Naive thymus-derived CD4-positive, alpha-beta T cell (primary cell): Measurements from ENCODE around the gene NAALADL2. TPM values are rescaled to one million over a fixed set of nuclear protein-coding genes. Genes with fewer than 3 reads are reported as not detected.

Source experiments
- ATAC-seq: fragments of 150-1000 bp; cut with Tn5 transposase; 2 replicates; pipeline ENCODE4 v1.10.0; 2021; ENCODE audit warnings: mild to moderate bottlenecking, moderate library complexity
- CTCF ChIA-PET: fragments of 350-600 bp; sonication (Branson Sonifier 250); formaldehyde crosslinking; loops from one replicate; lab custom pipeline; 2021; ENCODE audit warnings: antibody characterized with exemption; lab: Charles Lee
- POLR2A ChIA-PET: fragments of 350-600 bp; sonication (Branson Sonifier 250); formaldehyde crosslinking; loops from one replicate; lab custom pipeline; 2021; ENCODE audit warnings: antibody characterized with exemption, inconsistent platforms; lab: Charles Lee
- DNase-seq, 9 donors: peaks; one replicate each; pipeline versions ENCODE4 v3.0.0 to v3.0.0-alpha.2; 2020 to 2022; ENCODE audit warnings: mixed read lengths in 1 of 9
- H3K27ac ChIP-seq: one replicate; pipeline ENCODE4 v1.7.0; 2013; ENCODE audit warnings: mild to moderate bottlenecking, low read depth, low read length, moderate library complexity
- H3K27me3 ChIP-seq, 2 donors: one replicate each; pipeline ENCODE4 v1.7.0; 2013; ENCODE audit warnings: low read length in 2 of 2, mild to moderate bottlenecking in 2 of 2, moderate library complexity in 2 of 2; ENCODE audit not compliant: control insufficient read depth in 2 of 2, insufficient read depth in 2 of 2
- H3K36me3 ChIP-seq, 3 experiments: 1 replicate in 2 of 3; 2 replicates in 1 of 3; pipeline ENCODE4 v1.7.0; 2013; ENCODE audit warnings: low read length in 3 of 3, mild to moderate bottlenecking in 3 of 3, moderate library complexity in 1 of 3; ENCODE audit not compliant: insufficient read depth in 3 of 3, control insufficient read depth in 2 of 3
- H3K4me1 ChIP-seq, 2 donors: one replicate each; pipeline ENCODE4 v1.7.0; 2013; ENCODE audit warnings: low read length in 2 of 2, mild to moderate bottlenecking in 2 of 2, moderate library complexity in 1 of 2; ENCODE audit not compliant: control insufficient read depth in 2 of 2, insufficient read depth in 2 of 2
- H3K4me3 ChIP-seq: 2 replicates; pipeline ENCODE4 v1.7.0; 2013; ENCODE audit warnings: mild to moderate bottlenecking, low read length
- H3K9me3 ChIP-seq, 3 experiments: 1 replicate in 2 of 3; 2 replicates in 1 of 3; pipeline ENCODE4 v1.7.0; 2013; ENCODE audit warnings: low read length in 3 of 3; ENCODE audit not compliant: control insufficient read depth in 2 of 3
- H3K27ac Mint-ChIP-seq, 9 donors: one replicate each; pipeline ENCODE4 v1.8.0; 2020 to 2022; ENCODE audit warnings: mixed read lengths in 9 of 9, mild to moderate bottlenecking in 8 of 9, moderate library complexity in 5 of 9, inconsistent platforms in 2 of 9
- H3K27me3 Mint-ChIP-seq, 5 donors: one replicate each; pipeline ENCODE4 v1.8.0; 2021 to 2022; ENCODE audit warnings: mixed read lengths in 5 of 5, mild to moderate bottlenecking in 1 of 5
- H3K36me3 Mint-ChIP-seq, 5 donors: one replicate each; pipeline ENCODE4 v1.8.0; 2020 to 2022; ENCODE audit warnings: mixed read lengths in 5 of 5, mild to moderate bottlenecking in 3 of 5, inconsistent platforms in 1 of 5
- H3K4me1 Mint-ChIP-seq, 7 donors: one replicate each; pipeline ENCODE4 v1.8.0; 2020 to 2022; ENCODE audit warnings: mixed read lengths in 7 of 7, mild to moderate bottlenecking in 3 of 7, inconsistent platforms in 1 of 7
- H3K4me3 Mint-ChIP-seq, 10 donors: one replicate each; pipeline ENCODE4 v1.8.0; 2020 to 2022; ENCODE audit warnings: mild to moderate bottlenecking in 10 of 10, mixed read lengths in 10 of 10, moderate library complexity in 6 of 10, inconsistent platforms in 2 of 10
- H3K9me3 Mint-ChIP-seq, 11 donors: one replicate each; pipeline ENCODE4 v1.8.0; 2020 to 2022; ENCODE audit warnings: mixed read lengths in 11 of 11, mild to moderate bottlenecking in 4 of 11, inconsistent platforms in 1 of 11, moderate library complexity in 1 of 11
- intact Hi-C, 2 donors: fragments of 100-400 bp; cut with micrococcal nuclease; formaldehyde crosslinking; loops; one replicate each; pipeline ENCODE4 v1.15.1; 2023
- polyA plus RNA-seq, 2 donors: library from polyadenylated mRNA; unstranded; fragments of 300-500 nt; fragmentation: Illumina TruSeq; gene quantifications; one replicate each; pipeline ENCODE4 v1.2.3, GENCODE V29; 2021
- total RNA-seq, 6 experiments: library from RNA in 5 of 6; stranded (reverse) in 5 of 6; gene quantifications; 1 replicate in 5 of 6; 2 replicates in 1 of 6; pipeline ENCODE4 v1.2.3 and lab custom pipeline; 2021 to 2026

The NAALADL2 gene
- total and polyA plus RNA-seq, 7 experiments from 2014 or later = 0.76 to 1.4 TPM; not detected in 5

- POLR2A ChIA-PET = no interaction called here
- H3K4me3 Mint-ChIP-seq = no peak overlapping the region
These were observed 144.5 kb downstream of the NAALADL2 start for GRCh38 chr3:175003590-175003989.

GRCh38 chr3:175005193-175005592, 146.1 kb downstream of the NAALADL2 start:
- no peaks in the 10 kb centered on the region for H3K27me3 ChIP-seq
- Mint-ChIP-seq H3K27ac (no peak overlapping the region), H3K36me3 (no peaks in the 10 kb centered on the region), H3K27me3 (no peaks in the 10 kb centered on the region), H3K9me3 (peaks cover 0 to 22% (median 4%) of the 10 kb centered on the region in 11 donors), H3K4me3 (no peak overlapping the region), H3K4me1 (no peaks in the 10 kb centered on the region)
- H3K27ac ChIP-seq = no peak overlapping the region
- no peaks in the 10 kb centered on the region for H3K36me3 ChIP-seq
- H3K4me1 ChIP-seq = no peaks in the 10 kb centered on the region
- ATAC-seq = no peak
- ChIA-PET POLR2A (no interaction called here), CTCF (no interaction called here)
- no peak overlapping the region for H3K4me3 ChIP-seq
- no peak for DNase-seq
- intact Hi-C loops = no loop called here
- H3K9me3 ChIP-seq = no peaks in the 10 kb centered on the region

More at GRCh38 chr3:175003590-175003989, 144.5 kb downstream of the NAALADL2 start:
- DNase-seq (no peak), ATAC-seq (no peak)
- CTCF ChIA-PET = no interaction called here
- no peaks in the 10 kb centered on the region for H3K36me3 Mint-ChIP-seq
- Histone ChIP-seq H3K4me1 (no peaks in the 10 kb centered on the region), H3K36me3 (no peaks in the 10 kb centered on the region), H3K27me3 (no peaks in the 10 kb centered on the region), H3K27ac (no peak overlapping the region), H3K4me3 (no peak overlapping the region), H3K9me3 (no peaks in the 10 kb centered on the region)
- H3K27ac Mint-ChIP-seq = no peak overlapping the region
- H3K9me3 Mint-ChIP-seq = peaks cover 0 to 25% (median 4%) of the 10 kb centered on the region in 11 donors
- no peaks in the 10 kb centered on the region for H3K27me3 Mint-ChIP-seq
- H3K4me1 Mint-ChIP-seq = no peaks in the 10 kb centered on the region
- intact Hi-C loops = no loop called here

GRCh38 chr3:175005881-175006280, 146.7 kb downstream of the NAALADL2 start:
- POLR2A ChIA-PET = no interaction called here
- intact Hi-C loops = no loop called here
- Mint-ChIP-seq H3K27me3 (no peaks in the 10 kb centered on the region), H3K27ac (no peak overlapping the region), H3K36me3 (no peaks in the 10 kb centered on the region), H3K4me1 (no peaks in the 10 kb centered on the region), H3K9me3 (peaks cover 0 to 15% (median 4%) of the 10 kb centered on the region in 11 donors), H3K4me3 (no peak overlapping the region)
- Histone ChIP-seq H3K27ac (no peak overlapping the region), H3K4me3 (no peak overlapping the region), H3K27me3 (no peaks in the 10 kb centered on the region), H3K36me3 (no peaks in the 10 kb centered on the region), H3K4me1 (no peaks in the 10 kb centered on the region), H3K9me3 (no peaks in the 10 kb centered on the region)
- DNase-seq = no peak
- CTCF ChIA-PET = no interaction called here
- ATAC-seq = no peak

GRCh38 chr3:175007306-175007705, 148.2 kb downstream of the NAALADL2 start:
- Histone ChIP-seq H3K27me3 (no peaks in the 10 kb centered on the region), H3K36me3 (no peaks in the 10 kb centered on the region), H3K4me3 (no peak overlapping the region), H3K4me1 (no peaks in the 10 kb centered on the region), H3K27ac (no peak overlapping the region), H3K9me3 (no peaks in the 10 kb centered on the region)
- ATAC-seq = no peak
- POLR2A ChIA-PET = no interaction called here
- Mint-ChIP-seq H3K4me1 (no peaks in the 10 kb centered on the region), H3K27ac (no peak overlapping the region), H3K27me3 (no peaks in the 10 kb centered on the region), H3K9me3 (peaks cover 0 to 11% (median 3%) of the 10 kb centered on the region in 11 donors), H3K4me3 (no peak overlapping the region), H3K36me3 (no peaks in the 10 kb centered on the region)
- intact Hi-C loops = no loop called here
- CTCF ChIA-PET = interaction anchor here (0.6 kb wide), 1 partner anchor 232 kb away, joined by 4 read pairs; no protein-coding TSS in a partner anchor
- DNase-seq = no peak

- Histone ChIP-seq H3K9me3 (no peaks in the 10 kb centered on the region), H3K4me3 (no peak overlapping the region), H3K4me1 (no peaks in the 10 kb centered on the region), H3K36me3 (no peaks in the 10 kb centered on the region), H3K27ac (no peak overlapping the region), H3K27me3 (no peaks in the 10 kb centered on the region)
- no peak overlapping the region for H3K4me3 Mint-ChIP-seq
- H3K9me3 Mint-ChIP-seq = peaks cover 0 to 5% (median 2%) of the 10 kb centered on the region in 11 donors
- ChIA-PET CTCF (no interaction called here), POLR2A (no interaction called here)
- intact Hi-C loops = no loop called here
- H3K27ac Mint-ChIP-seq = no peak overlapping the region
- H3K36me3 Mint-ChIP-seq = no peaks in the 10 kb centered on the region
- H3K27me3 Mint-ChIP-seq = no peaks in the 10 kb centered on the region
- ATAC-seq (no peak), DNase-seq (no peak)
- no peaks in the 10 kb centered on the region for H3K4me1 Mint-ChIP-seq
These were observed 150.2 kb downstream of the NAALADL2 start for GRCh38 chr3:175009295-175009694.

GRCh38 chr3:175015056-175015635, 156.0 kb downstream of the NAALADL2 start:
- ChIA-PET POLR2A (no interaction called here), CTCF (no interaction called here)
- H3K27ac ChIP-seq = no peak overlapping the region
- H3K36me3 ChIP-seq = no peaks in the 10 kb centered on the region
- peaks cover 0 to 8% (median 0%) of the 10 kb centered on the region in 11 donors for H3K9me3 Mint-ChIP-seq
- H3K36me3 Mint-ChIP-seq = no peaks in the 10 kb centered on the region
- H3K4me3 ChIP-seq = no peak overlapping the region
- no peaks in the 10 kb centered on the region for H3K9me3 ChIP-seq
- intact Hi-C loops = no loop called here
- no peaks in the 10 kb centered on the region for H3K27me3 ChIP-seq
- H3K27ac Mint-ChIP-seq = no peak overlapping the region
- DNase-seq (no peak), ATAC-seq (no peak)
- no peaks in the 10 kb centered on the region for H3K4me1 ChIP-seq
- no peaks in the 10 kb centered on the region for H3K27me3 Mint-ChIP-seq
- H3K4me3 Mint-ChIP-seq = no peak overlapping the region
- H3K4me1 Mint-ChIP-seq = no peaks in the 10 kb centered on the region
